Right forelimb (tissue), 1 donor: ENCODE data around the gene OGN.

ENCODE experiments used
- DNase-seq: peaks from one replicate; pipeline ENCODE4 v3.0.0-alpha.2; 2018

OGN gene

DNA sequence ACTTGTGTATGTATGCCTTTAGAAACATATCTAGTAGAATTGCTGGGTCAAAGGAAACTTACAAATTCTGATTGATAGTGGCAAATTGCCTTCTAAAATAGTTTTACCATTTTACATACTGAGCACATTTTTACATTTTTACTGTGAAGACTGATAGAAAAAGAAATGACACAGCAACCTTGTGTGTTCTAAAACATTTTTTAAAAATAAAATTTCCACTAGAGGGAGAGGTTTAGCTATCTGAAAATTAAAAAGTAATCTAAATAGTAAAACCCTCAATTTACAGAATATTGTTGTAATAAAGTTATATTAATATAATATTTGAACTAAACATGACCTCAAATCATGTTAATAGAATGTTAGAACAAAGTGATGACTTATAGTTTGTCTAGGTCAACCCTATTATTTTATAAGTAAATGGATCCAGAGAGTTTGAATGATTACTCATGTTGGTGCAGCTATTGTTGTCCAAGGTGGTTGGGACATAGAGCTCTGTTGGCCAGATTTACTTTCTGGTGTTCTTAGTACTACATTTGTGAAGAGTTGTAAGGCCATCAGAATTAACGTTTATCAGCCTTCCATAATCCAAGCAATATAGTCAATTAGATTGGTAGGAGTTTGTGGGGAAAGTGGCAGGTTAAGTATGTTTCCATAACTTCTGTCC is 61.4 kb downstream of the OGN start:
- no peak for DNase-seq

DNA sequence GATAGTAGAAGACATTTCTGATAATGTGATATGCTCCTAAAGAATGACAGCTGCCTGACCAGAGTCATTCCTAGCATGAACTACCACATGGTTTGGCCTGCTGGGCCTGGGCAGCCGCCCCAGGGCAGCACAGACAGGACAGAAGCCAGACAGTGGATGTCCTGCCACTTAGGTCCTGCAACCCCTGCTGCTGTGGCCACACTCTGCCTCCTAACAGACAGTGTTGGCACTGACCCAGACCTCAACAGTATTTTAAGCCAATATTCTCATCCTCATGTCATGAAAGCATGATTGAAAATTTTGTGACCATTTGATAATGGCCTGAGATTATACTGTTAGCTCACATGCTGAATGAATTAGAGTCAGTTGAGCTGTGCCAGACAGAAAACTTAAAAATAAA is 62.8 kb downstream of the OGN start:
- no peak for DNase-seq

DNA sequence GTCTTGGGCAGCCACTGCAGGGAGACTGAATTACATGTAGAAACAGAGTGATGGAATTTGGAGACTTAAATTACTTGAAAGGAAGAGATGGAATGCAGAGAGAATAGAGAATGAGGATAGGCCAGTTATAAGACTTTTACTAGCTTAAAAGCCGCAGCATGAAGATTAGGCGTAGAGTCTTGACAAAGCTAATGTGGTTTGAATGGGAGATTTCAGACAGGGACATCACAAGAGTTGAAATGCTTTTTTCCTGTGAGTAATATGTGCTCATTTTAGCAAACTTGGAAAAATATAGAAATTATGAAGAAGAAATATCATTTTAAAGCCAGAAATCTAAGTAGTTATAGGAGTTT is 71.1 kb downstream of the OGN start:
- no peak for DNase-seq
